ENCODE data around the gene SCN2B.

The SCN2B gene, protein sequence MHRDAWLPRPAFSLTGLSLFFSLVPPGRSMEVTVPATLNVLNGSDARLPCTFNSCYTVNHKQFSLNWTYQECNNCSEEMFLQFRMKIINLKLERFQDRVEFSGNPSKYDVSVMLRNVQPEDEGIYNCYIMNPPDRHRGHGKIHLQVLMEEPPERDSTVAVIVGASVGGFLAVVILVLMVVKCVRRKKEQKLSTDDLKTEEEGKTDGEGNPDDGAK

DNA sequence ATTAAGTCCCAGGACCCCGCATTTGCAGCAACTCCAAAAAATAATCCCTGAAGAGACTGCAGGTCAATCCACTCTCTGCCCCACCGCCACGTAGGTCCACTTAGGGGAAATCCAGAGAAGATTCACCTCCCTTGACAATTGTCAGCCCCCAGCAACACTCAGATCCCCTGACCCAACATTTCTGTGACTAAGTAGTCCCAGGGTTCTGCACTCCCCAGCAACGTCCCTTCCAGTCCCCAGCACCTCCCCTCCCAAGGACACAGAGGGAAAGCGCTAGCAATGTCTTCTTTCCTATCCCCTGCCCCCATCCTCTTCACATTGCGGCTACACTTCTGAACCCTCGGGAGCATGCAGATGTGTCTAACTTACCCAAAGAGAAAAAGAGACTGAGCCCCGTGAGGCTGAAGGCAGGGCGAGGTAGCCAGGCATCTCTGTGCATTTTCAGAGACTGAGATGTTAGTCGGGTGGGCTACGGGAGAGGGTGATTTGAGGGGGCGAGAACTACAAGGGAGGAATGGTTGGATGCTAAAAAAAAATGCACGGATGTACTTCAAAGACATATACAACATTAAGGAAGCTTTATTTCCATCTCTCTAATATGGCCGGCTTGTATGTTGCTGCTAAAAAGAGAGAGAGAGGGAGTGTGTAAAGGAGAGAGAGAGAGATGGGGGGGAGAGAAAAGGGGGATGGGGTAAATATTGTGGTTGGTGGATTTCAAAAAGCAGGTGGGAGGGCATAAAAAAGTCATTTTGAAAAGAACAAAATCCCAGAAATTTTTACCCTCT, at the start of gene SCN2B:
Gene SCN2B (minus strand): TSS at position 647 of the 785 bp plus-strand sequence. CDS start 208 bp downstream, at position 439.
- DNase-seq = no peak

DNA sequence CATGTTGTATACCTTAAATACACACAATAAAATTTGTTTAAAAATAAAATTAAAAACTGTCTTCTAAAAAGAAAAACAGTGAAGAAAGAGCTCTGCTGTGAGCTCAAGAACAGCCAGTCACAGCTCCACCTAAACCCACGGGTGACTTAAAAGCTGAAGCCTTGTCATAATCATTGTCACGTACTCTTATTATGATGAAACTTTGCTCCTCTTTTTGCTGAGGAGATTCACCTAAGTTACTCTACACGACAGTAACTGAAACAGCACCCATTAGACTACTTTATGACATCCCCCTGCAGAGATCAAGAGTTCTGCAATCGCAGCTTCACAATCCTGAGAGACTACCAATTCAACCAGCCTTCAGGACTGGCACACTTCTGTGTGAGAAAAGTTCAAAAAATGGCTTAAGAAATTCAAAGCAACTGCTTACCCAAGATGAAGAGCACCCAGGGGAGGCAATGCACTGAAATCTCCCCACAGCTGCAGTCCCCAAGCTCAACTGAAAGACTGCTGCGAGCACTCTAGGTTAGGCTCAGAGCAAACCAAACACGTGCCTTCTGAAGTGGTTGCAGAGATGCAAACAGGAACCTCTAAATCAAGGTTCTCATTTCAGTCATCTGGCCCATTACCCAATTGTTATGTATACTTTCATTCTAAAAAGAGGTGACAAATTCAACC, 48.2 kb upstream of the SCN2B start, which contains the start of gene JAML:
Gene JAML (minus strand): TSS at position 501 of the 678 bp plus-strand sequence. CDS start 10,145 bp downstream, outside the sequence.
- DNase-seq = no peak

DNA sequence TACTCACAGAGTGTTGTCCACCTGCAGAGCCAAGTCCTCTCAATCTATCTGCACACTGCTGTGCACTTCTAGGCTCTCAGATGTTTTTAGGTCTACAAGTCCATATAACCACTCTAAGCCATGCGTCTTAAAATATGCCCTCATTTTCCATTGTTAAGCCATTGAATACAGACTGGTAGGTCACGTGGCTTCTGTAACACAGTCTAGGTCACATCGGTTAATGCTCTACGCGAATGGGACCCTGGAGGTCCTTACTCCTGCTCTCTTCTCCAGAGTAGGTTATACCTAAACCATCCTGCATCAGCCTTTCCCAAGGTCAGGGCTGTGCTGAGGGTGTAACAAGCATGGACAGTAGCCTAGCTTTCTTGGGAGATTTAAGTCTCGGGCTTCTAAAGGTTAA, 47.6 kb upstream of the SCN2B start:
- DNase-seq = no peak

DNA sequence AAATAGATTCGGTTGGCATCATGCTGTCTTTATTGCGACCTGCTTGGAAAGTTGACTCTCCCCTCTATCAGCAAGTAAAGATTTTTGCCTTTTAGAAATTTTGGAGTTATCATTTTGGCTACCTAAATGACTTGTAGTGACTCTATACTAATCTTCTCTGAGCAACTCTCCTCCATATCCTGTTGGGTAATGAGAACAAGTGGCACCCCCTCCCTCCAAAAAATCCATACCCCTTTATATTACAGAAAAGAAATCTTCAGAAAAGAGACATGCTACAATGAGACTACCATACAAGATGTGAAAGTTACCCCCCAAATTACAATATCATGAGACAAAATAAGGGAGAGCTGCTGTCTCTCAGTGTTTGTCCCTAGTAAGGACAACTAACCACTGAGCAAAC, 47.1 kb upstream of the SCN2B start:
- DNase-seq = no peak

GRCh38 chr11:118222437-118222836, 46.0 kb upstream of the SCN2B start:
- DNase-seq = no peak

DNA sequence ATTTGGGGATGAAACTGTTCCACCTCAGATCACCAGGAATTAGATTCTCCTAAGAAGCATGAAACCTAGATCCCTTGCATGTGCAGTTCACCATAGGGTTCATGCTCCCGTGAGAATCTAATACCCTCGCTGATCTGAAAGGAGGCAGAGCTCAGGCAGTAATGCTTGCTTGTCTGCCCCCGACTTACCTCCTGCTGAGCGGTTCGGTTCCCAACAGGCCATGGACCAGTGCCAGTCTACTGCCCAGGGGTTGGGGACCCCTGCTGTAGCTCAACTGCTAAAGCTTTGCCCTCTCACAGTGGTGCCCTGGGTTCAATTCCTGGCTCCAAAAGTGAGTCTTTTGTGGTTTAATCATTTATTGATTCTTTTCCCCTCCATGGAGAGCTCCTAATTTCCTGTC, 45.0 kb upstream of the SCN2B start:
- no peak for DNase-seq

DNA sequence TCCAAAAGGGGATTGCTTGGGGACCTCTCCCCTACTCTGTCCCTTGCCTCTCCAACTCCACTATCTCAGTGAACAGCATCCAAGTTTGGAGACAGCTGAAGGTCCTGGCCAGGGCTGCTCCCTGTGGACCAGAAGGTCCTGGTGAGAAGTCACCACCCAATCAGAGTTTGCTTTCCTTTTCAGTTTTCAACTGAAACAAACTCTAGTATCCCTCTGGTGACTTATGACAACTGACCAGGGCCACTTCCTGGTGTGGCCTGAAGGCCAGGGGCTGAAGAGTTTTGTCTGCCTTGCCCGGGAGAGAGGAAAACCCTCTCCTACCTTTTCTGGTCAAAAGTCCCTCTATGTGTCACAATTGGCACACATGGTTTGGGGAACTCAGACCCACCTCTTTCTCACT, 43.3 kb upstream of the SCN2B start:
- no peak for DNase-seq

DNA sequence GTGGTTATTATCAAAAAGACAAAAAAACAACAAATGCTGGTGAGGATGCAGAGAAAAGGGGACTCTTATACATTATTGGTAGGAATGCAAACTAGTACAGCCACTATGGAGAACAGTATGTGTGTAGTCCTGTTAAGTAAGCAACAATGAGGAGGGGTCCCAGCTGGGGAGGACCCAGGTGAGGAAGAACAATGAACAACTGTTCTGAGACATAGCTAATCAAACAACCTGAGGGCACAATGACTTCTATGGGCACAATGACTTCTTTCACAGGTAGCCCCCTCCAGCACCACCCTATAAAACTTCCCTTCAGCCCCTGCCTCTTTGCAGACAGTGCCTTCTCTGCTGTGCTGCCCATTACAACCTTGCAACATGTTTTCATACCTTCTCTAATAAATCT, 42.8 kb upstream of the SCN2B start:
- no peak for DNase-seq

- no peak for DNase-seq
These were observed 41.1 kb upstream of the SCN2B start for GRCh38 chr11:118217575-118217974.

- no peak for DNase-seq
These were observed 40.4 kb upstream of the SCN2B start for GRCh38 chr11:118216621-118217481.

DNA sequence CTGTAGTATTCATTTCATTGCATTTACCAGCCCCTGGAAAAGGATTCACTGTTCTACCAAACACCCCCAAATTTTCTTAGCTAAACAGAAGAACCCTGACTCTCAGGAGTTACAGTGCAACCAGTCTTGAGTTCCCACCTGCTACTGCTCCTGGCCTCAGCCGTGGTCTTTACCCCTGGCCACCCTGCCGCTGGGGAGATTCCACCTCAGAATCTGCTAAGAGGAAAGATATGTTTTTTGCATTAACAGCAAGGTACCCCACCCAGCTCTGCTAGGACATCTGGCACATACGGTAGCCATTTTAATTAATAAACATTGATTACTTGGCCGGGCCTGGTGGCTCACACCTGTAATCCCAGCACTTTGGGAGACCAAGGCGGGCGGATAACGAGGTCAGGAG, 39.3 kb upstream of the SCN2B start:
- no peak for DNase-seq

GRCh38 chr11:118215262-118215661, 38.8 kb upstream of the SCN2B start:
- no peak for DNase-seq

- DNase-seq = no peak
These were observed 37.9 kb upstream of the SCN2B start for GRCh38 chr11:118214210-118214914.

GRCh38 chr11:118213781-118214180, 37.3 kb upstream of the SCN2B start:
- DNase-seq = no peak

GRCh38 chr11:118213201-118213600, 36.8 kb upstream of the SCN2B start:
- DNase-seq = no peak

DNA sequence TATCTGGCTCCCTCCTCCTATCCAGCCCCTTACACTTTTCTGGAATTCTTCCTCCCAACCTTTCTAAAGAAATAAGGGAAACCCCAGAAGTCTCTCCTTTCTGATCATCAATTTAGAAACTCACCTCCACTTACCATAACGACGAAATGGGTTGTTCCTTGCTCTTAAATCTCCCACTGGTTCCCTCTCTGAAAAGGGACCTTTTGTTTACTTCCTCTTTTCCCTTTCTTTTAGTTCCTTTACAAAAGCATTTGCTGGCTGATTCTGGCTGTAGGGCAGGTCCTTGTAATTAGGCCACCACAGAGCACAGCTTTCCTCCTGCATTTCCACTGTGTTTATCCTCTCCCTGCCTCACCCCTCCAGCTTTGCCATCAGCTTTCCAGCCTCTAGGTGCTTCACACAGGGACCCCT, 36.3 kb upstream of the SCN2B start:
- no peak for DNase-seq

DNA sequence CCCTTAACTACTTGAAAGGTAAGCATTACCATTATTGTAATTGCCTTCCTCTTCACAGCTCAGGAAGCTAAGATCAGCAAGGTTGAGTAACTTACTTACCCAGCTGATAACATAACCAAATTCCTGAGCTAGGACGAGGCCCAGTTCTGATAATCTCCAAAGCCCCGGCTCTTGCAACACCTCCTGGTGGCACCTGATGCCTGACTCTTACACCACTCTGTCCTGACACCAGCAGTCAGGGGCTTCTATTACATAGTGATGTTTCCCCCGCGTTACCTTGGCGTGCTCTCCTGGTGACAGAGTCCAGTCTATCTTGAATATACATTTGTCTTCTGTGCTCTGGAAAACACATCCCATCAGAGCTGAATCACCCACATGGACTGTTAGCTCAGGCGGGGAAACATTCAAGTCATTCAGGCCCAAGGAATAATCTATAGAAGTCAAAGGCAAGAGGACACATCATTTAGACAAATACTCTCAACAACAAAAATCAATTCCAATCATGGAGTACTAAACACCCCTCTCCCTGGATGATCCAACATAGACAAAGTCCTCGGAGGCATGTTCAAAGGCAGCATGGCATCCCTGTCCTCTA, 35.8 kb upstream of the SCN2B start:
- DNase-seq = peak; percentile 79

DNA sequence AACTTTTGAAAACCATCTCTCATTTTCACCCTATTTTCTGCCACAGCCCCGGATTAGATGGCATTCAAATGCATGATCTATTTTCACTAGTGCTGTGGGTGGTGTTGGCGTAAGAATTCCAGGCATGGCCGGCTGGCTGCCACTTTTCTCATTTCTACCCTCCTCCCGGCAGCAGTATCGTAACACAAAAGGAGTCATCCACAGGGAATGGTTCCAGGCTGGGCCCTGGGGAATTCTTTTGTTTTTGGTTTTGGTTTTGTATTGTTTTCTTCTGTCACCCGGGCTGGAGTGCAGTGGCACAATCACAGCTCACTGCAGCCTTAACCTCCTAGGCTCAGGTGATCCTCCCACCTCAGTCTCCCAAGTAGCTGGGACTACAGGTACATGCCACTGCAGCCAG, 34.6 kb upstream of the SCN2B start:
- no peak for DNase-seq

GRCh38 chr11:118210323-118210722, 33.9 kb upstream of the SCN2B start:
- no peak for DNase-seq

DNA sequence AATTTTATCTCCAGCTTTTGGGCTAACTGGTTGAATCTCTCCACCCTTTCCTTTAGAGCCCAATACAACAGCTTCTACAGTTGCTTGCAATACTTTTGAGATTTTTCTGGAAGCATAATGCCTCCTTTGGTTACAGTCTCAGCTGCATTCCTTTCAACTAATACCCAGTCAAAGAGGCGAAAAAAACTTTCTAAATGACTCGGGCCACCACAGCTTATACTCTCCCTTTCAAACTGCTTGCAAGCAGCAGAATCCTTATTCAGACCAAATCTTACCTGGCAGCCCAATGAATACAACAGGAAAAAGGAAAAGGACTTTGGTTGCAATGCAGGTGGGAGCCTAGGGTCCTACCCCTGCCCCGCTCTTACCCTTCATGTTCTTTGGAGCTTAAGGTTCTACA, 32.6 kb upstream of the SCN2B start:
- no peak for DNase-seq

GRCh38 chr11:118207079-118207478, 30.6 kb upstream of the SCN2B start:
- DNase-seq = no peak
